IMR-90 (cell line): ENCODE results near the gene NOL4L. TPM values are rescaled to one million over a fixed set of nuclear protein-coding genes. Genes with fewer than 3 reads are reported as not detected.
A peak's percentile ranks its signal among the peaks of the same experiment; 100 is the strongest.

Source experiments
- ATAC-seq: fragments of 200-7000 bp; cut with Tn5 transposase; 2 replicates; pipeline ENCODE4 v1.9.1; 2020; ENCODE audit warnings: low read depth, mild to moderate bottlenecking, moderate library complexity
- BruUV-seq: library from RNA; stranded (reverse); fragments of 400-500 nt; replicated peaks from 2 replicates; lab custom pipeline; 2021; lab: Mats Ljungman, UMichigan
- CTCF ChIA-PET: fragments of 300-600 bp; formaldehyde crosslinking; extraction: SDS; loops from one replicate; lab custom pipeline; 2021; ENCODE audit warnings: antibody characterized with exemption; lab: Yijun Ruan, JAX
- POLR2A ChIA-PET: fragments of 300-600 bp; sonication (Branson Sonifier 250); formaldehyde crosslinking; loops from one replicate; lab custom pipeline; 2022; ENCODE audit warnings: antibody characterized with exemption; ENCODE audit not compliant: unreplicated experiment; lab: Charles Lee
- DNase-seq: peaks from one replicate; pipeline ENCODE4 v3.0.0; 2013
- H2AFZ ChIP-seq: replicated peaks from 2 replicates; pipeline ENCODE3; 2013; ENCODE audit warnings: low read length, mild to moderate bottlenecking; ENCODE audit not compliant: poor library complexity
- H2AK5ac ChIP-seq: 2 replicates; pipeline ENCODE4 v1.6.1; 2013; ENCODE audit warnings: low read depth, low read length, inconsistent platforms
- H2AK9ac ChIP-seq: replicated peaks from 2 replicates; pipeline ENCODE3; 2013; ENCODE audit warnings: mild to moderate bottlenecking, low read depth, low read length, moderate library complexity; ENCODE audit not compliant: poor library complexity
- H2BK120ac ChIP-seq: 2 replicates; pipeline ENCODE4 v1.6.1; 2013; ENCODE audit warnings: low read depth, low read length, inconsistent platforms
- H2BK15ac ChIP-seq: 3 replicates; pipeline ENCODE4 v1.6.1; 2013; ENCODE audit warnings: low read depth, low read length, inconsistent platforms
- H2BK20ac ChIP-seq: 2 replicates; pipeline ENCODE4 v1.6.1; 2013; ENCODE audit warnings: low read depth, mild to moderate bottlenecking, inconsistent platforms, low read length, moderate library complexity
- H2BK5ac ChIP-seq: 2 replicates; pipeline ENCODE4 v1.6.1; 2013; ENCODE audit warnings: mild to moderate bottlenecking, low read depth, low read length, inconsistent platforms; ENCODE audit not compliant: poor library complexity, severe bottlenecking
- H3K14ac ChIP-seq: replicated peaks from 2 replicates; pipeline ENCODE4 v1.6.1; 2013; ENCODE audit warnings: low read depth, low read length, inconsistent platforms
- H3K18ac ChIP-seq: 2 replicates; pipeline ENCODE4 v1.6.1; 2013; ENCODE audit warnings: low read depth, low read length, control low read depth
- H3K23ac ChIP-seq: 2 replicates; pipeline ENCODE4 v1.6.1; 2013; ENCODE audit warnings: low read depth, low read length, inconsistent platforms
- H3K27ac ChIP-seq: 2 replicates; pipeline ENCODE4 v1.5.1; 2013; ENCODE audit warnings: mild to moderate bottlenecking, control low read depth, low read length; ENCODE audit not compliant: insufficient read depth
- H3K27me3 ChIP-seq: 2 replicates; pipeline ENCODE4 v1.6.1; 2013; ENCODE audit warnings: low read length; ENCODE audit not compliant: control insufficient read depth, insufficient read depth
- H3K36me3 ChIP-seq: 2 replicates; pipeline ENCODE4 v1.6.1; 2013; ENCODE audit warnings: low read length, mixed read lengths; ENCODE audit not compliant: control insufficient read depth, insufficient read depth
- H3K4ac ChIP-seq: 2 replicates; pipeline ENCODE4 v1.6.1; 2013; ENCODE audit warnings: low read depth, low read length, inconsistent platforms
- H3K4me1 ChIP-seq: 2 replicates; pipeline ENCODE4 v1.6.1; 2013; ENCODE audit warnings: low read length, mixed read lengths; ENCODE audit not compliant: control insufficient read depth, insufficient read depth
- H3K4me2 ChIP-seq: 2 replicates; pipeline ENCODE4 v1.6.1; 2013; ENCODE audit warnings: low read depth, mild to moderate bottlenecking, control low read depth, low read length, moderate library complexity
- H3K4me3 ChIP-seq: 2 replicates; pipeline ENCODE4 v1.5.1; 2013; ENCODE audit warnings: low read depth, mild to moderate bottlenecking, control low read depth, low read length, moderate library complexity; ENCODE audit not compliant: insufficient read depth
- H3K56ac ChIP-seq: 2 replicates; pipeline ENCODE4 v1.6.1; 2013; ENCODE audit warnings: low read length, inconsistent platforms; ENCODE audit not compliant: insufficient read depth; ENCODE audit errors: extremely low read depth
- H3K79me1 ChIP-seq, 2 experiments: 2 replicates each; pipeline ENCODE4 v1.6.1; 2013; ENCODE audit warnings: low read length in 2 of 2, inconsistent platforms in 1 of 2, low read depth in 1 of 2
- H3K9ac ChIP-seq: 2 replicates; pipeline ENCODE4 v1.6.1; 2013; ENCODE audit warnings: low read depth, low read length, control low read depth
- H3K9me1 ChIP-seq: 2 replicates; pipeline ENCODE4 v1.6.1; 2013; ENCODE audit warnings: low read length, inconsistent platforms; ENCODE audit not compliant: insufficient read depth
- H3K9me3 ChIP-seq: 2 replicates; pipeline ENCODE4 v1.6.1; 2013; ENCODE audit warnings: low read length; ENCODE audit not compliant: control insufficient read depth, insufficient read depth
- H4K20me1 ChIP-seq: 2 replicates; pipeline ENCODE4 v1.6.1; 2013; ENCODE audit warnings: low read length, inconsistent platforms; ENCODE audit not compliant: insufficient read depth
- H4K5ac ChIP-seq: 2 replicates; pipeline ENCODE4 v1.6.1; 2013; ENCODE audit warnings: mild to moderate bottlenecking, low read depth, low read length, control low read depth
- H4K8ac ChIP-seq, 2 experiments: 2 replicates each; pipeline ENCODE4 v1.6.1; 2013; ENCODE audit warnings: low read depth in 2 of 2, low read length in 2 of 2, control low read depth in 1 of 2, inconsistent platforms in 1 of 2
- H4K91ac ChIP-seq: 2 replicates; pipeline ENCODE4 v1.6.1; 2013; ENCODE audit warnings: low read depth, low read length, inconsistent platforms; ENCODE audit not compliant: insufficient read depth
- CTCF ChIP-seq: conservative IDR thresholded peaks from 2 replicates; pipeline ENCODE4 v1.5.1; 2012; ENCODE audit warnings: mild to moderate bottlenecking, low read depth, low read length, improper control_type of control experiment
- MXI1 ChIP-seq: IDR thresholded peaks from 2 replicates; pipeline ENCODE4 v1.6.1; 2012; ENCODE audit warnings: low read depth, mild to moderate bottlenecking, low read length, moderate library complexity, borderline replicate concordance
- WGBS, 2 experiments: methylation state at CpG; one replicate each; pipeline versions ENCODE4 v1.1.5 to v1.1.7; 2013; ENCODE audit warnings: missing lambda C conversion rate in 2 of 2; ENCODE audit not compliant: insufficient read length in 1 of 2; ENCODE audit errors: extremely low coverage in 2 of 2; 5-methylcytosine and 5-hydroxymethylcytosine counted together
- dilution Hi-C: fragments of 300-500 bp; cut with HindIII; formaldehyde crosslinking; loops from one replicate; pipeline ENCODE4 v1.14.3; 2018; ENCODE audit warnings: low sequenced_read_pairs; ENCODE audit not compliant: unreplicated experiment
- in situ Hi-C: fragments of 300-500 bp; cut with MboI; formaldehyde crosslinking; loops from 3 replicates; pipeline ENCODE4 v1.14.3; 2019; ENCODE audit warnings: low sequenced_read_pairs, inconsistent platforms, mixed read lengths
- intact Hi-C: fragments of 100-400 bp; cut with micrococcal nuclease; formaldehyde crosslinking; loops from 2 replicates; pipeline ENCODE4 v1.10.0; 2022
- polyA plus RNA-seq, 3 experiments: library from polyadenylated mRNA; depleted of rRNA; stranded (reverse); fragments of >200 nt; gene quantifications; 2 replicates each; pipeline ENCODE4 v1.2.3, GENCODE V29; 2012; ENCODE audit warnings: low replicate concordance in 1 of 3
- total RNA-seq: library from RNA; depleted of rRNA; stranded (reverse); fragments of >200 nt; gene quantifications from 2 replicates; pipeline ENCODE4 v1.2.3, GENCODE V29; 2012

NOL4L gene
- total and polyA plus RNA-seq, 2 of the 4 experiments (the other 2 are of a cell fraction): 4.7 to 13.3 TPM

GRCh38 chr20:32577023-32577422 lies 8.1 kb downstream of the NOL4L start:
- Histone ChIP-seq H4K91ac (no peak overlapping the region), H3K27ac (no peak overlapping the region), H3K4me3 (no peak overlapping the region), H4K8ac (no peak overlapping the region), H3K4me2 (no peak overlapping the region), H3K4ac (no peak overlapping the region), H2AFZ (no peak overlapping the region), H2BK15ac (no peak overlapping the region), H3K9ac (no peak overlapping the region), H3K14ac (no peak overlapping the region), H4K20me1 (no peaks in the 10 kb centered on the region), H2BK5ac (no peak overlapping the region), H3K23ac (no peak overlapping the region), H3K79me1 (peaks cover 0 to 4% of the 10 kb centered on the region in 2 experiments; a peak in 2 of 4 replicates), H2AK5ac (no peak overlapping the region), H2AK9ac (no peak overlapping the region), H2BK120ac (no peak overlapping the region), H3K36me3 (no peaks in the 10 kb centered on the region), H3K4me1 (peaks cover 10% of the 10 kb centered on the region), H3K18ac (no peak overlapping the region), H3K56ac (no peak overlapping the region), H4K5ac (no peak overlapping the region), H3K27me3 (no peaks in the 10 kb centered on the region; the same call in 1 of the 2 replicates), H2BK20ac (no peak overlapping the region), H3K9me1 (peaks cover 9% of the 10 kb centered on the region), H3K9me3 (no peaks in the 10 kb centered on the region)
- in situ Hi-C loops: no loop called here
- whole genome bisulfite sequencing, 2 experiments: 70% methylated on average over 2 of the region's 7 CpGs; no CpG with 5 or more reads in 1 of the 2 experiments
- CTCF ChIA-PET: no interaction called here
- TF ChIP-seq CTCF (0 out of 2 replicates have a peak, but pooled peaks have one; percentile 17), MXI1 (no peak)
- dilution Hi-C loops: no loop called here
- no TSS peak for BruUV-seq
- intact Hi-C loops: no loop called here
- DNase-seq: no peak
- POLR2A ChIA-PET: no interaction called here
- no peak for ATAC-seq
